SH-SY5Y (cell line): ENCODE data around the gene PIGC.

Source experiments
- GATA2 ChIP-seq: IDR thresholded peaks from 2 replicates; pipeline ENCODE4 v1.6.1; 2011; ENCODE audit warnings: mild to moderate bottlenecking, low read depth, low read length
- GATA3 ChIP-seq: IDR thresholded peaks from 2 replicates; pipeline ENCODE4 v1.6.1; 2011; ENCODE audit warnings: low read depth, mild to moderate bottlenecking, low read length, moderate library complexity

GRCh38 chr1:172402878-172403569, 40.8 kb downstream of the PIGC start:
- TF ChIP-seq GATA2 (no peak), GATA3 (no peak)
